ENCODE data around the gene PRDM1.
"Not testable (repeated sequence)": the region's sequence is repeated elsewhere in the genome, so short reads cannot be mapped to it uniquely, and the experiment has no call there.

Gene PRDM1

DNA sequence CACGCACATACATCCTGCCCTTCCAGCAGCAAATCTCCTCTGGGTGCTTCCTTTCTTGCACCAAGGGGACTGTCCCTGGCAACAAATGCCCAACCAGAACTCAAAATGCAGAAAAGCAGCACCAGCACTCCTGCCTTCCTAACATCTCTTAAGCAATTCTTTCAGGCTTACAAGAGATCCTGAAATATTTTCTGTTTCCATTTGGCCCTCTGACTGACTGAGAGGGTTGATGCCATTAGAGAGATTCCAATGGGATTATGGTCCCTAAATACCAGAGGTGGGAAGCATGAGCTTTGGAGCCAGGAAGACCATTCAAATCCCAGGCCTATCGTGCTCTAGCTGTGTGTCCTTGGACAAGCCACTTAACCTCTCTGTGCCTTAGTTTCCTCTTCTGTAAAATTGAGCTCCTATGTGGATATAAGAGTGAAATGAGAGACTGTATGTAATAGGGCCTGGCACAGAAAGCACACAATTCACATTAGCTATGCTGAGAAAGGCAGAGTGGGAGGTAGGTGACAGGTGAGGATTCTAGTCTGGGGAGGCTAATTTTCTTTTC is 56.8 kb downstream of the PRDM1 start:
- no peak for DNase-seq

DNA sequence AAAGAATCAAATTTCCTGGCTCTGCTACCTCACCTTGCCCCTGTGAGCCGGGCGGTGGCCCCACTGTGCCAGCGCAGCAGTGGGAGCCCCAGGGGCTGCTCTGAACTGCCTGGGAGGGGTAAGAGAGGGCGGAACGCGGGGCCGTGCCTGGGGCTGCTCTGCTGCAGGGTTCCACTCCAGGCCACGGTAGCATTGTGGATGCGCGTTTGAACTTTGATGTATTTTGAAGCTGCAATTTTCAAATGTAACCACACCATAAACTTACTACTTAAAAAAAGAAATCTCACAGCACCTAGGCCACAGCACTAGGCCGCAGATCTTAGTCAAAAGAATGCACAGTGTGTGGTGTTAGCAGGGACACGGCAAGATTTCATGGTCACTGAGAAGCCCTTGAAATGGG is 57.5 kb downstream of the PRDM1 start:
- no peak for DNase-seq

DNA sequence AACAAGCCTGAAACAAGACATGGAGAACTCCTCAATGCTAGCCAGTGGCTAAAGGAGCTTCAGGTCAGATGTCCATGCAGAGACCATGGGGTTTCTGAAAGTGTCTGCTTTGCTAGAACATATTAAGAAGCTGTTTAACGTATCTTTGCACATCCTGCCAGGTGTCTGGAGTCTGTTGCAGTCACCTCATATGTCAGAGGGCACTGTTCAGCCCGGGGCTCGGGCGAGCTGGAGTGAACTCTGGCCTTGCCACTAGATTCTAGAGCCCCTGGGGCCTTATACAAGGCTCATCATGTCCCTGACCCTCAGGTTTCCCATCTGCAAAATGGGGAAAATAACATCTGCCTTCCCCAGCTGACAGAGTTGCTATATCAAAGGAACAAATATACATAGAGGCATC is 59.0 kb downstream of the PRDM1 start:
- no peak for DNase-seq

DNA sequence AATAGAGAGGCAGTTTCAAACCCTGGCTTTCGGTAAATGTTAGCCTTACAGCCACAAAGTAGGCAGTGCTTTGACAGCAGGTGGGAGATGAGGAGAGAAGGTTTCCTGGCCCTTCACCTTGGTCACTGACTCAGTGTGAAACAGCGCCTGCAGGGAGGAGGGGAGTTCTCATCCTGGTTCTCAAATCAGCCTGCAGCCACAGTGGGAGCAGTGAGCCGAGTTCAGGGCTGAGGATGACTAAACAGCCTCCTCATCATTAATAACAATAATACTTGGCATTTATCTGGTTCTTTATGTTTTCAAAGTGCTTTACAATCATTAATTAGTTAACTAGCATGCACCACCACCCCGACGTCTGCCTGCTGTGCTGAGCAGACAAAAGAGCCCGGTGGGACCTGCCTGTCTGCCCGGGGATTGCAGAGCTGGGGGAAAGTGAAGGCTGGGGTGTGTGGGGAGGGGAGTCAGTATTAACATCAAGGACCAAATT is 59.6 kb downstream of the PRDM1 start:
- no peak for DNase-seq

DNA sequence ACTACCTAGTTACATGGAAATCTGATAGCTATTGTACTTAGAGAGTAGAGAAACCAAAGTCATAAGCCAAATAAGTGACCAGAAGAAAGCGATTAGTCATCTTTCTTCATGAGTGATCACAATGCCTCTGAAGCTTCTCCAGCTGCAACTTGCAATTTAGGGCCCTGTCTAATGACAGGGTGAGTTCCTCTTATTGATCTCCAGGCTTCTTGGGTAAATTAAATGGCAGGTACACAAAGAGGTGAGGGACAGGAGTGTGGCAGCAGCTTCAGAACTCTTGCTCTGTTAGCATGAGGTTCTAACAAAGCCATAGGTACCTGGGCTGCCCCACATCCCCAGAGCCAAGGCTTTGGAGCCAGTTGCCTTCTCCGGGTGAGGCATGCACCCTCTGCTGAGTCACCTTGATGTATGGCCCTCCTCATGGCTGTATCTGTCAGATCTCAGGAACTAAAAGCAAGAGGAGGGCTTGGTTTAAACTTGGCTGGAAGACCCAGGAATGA is 60.8 kb downstream of the PRDM1 start:
- DNase-seq, result peak; percentile 39

DNA sequence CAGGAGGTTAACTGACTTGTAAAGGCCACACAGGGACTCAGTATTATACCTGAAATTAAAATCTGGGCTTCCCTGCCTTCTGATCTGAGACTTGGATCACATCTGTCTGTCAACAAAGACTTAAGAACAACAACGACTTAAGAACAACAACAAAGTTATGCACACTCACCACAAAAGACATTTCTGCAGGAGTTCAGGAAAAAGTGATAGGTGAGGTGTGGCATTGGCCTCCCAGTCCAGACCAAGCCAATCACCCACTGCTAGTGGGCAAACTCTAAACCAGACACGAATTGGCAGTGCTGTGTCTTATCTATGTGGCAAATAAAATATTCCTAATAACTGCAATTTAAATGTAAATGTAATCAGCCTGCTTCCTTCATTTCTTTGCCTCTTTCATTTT is 61.3 kb downstream of the PRDM1 start:
- DNase-seq, result no peak

DNA sequence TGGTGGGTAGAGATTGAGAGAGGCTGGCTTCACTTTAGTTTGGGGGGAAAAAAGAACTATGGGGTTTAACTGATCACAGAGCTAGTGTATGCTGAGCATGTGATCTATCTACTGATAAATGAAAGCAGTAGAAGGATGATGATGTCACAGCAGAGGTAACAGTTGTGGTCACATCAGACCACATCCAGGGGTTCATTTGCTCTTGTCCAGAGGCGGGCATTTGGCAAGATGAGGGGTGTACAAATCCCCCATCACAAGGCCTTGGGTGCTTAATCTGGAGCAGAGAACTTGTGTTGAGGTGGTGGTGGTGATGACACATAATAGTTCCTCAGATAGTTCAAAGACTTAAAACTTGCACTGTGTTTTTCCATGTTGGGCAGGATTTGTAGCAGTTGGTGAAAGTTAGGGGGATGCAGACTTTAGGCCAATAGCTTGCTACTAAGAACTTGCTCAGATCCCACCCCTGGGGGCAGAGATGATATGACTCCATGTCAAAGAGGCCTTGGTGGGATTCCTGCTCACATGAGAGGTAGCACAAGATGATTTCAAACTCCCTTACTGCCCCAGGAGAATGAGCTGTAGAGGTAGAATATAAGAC is 63.4 kb downstream of the PRDM1 start:
- DNase-seq, result no peak

DNA sequence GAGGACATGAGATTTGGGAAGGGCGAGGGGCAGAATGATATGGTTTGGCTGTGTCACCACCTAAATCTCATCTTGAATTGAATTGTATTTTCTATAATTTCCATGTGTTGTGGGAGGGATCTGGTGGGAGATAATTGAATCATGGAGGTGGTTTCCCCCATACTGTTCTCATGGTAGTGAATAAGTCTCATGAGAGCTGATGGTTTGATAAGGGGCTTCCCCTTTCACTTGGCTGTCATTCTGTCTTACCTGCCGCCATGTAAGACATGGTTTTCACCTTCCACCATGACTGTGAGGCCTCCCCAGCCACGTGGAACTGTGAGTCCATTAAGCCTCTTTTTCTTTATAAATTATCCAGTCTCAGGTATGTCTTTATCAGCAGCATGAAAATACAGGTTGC is 66.3 kb downstream of the PRDM1 start:
- DNase-seq, result not testable (repeated sequence)

DNA sequence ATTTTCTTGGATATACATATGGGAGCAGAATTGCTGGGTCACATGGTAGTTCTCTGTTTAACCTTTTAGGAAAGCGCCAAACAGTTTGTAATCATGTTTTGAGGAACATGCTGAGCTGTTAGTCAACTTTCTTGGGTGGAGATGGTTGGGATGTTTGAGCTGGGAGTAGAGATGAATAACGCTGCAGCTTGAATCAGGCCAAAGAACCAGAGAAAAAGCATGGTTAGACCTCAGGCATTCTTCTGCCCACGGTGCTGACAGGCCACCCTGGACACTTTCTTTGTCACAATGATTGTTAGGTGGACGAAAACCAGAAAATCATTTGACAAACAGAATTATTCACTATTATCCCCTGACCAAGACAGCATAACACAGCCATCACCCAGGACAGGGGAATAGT is 66.8 kb downstream of the PRDM1 start:
- no peak for DNase-seq

DNA sequence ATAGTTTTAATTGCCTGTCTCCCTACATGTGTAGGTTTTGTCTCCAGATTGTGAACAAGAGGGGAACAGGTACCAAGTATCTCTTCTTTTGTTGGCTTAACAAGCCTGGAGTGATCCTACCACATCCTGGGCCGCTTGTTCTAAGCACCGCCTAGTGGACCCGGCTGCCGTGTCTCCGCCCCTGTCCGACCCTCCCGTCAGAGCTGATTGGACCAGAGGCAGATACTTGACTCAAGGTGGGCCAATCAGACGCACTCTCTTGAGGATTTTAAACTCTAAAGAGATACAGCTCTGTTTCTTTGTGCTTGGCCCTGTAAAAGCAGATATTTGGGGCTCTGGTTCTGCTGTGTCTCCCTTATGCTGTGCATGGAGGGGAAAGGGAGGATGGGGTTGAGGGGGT is 68.2 kb downstream of the PRDM1 start:
- no peak for DNase-seq

DNA sequence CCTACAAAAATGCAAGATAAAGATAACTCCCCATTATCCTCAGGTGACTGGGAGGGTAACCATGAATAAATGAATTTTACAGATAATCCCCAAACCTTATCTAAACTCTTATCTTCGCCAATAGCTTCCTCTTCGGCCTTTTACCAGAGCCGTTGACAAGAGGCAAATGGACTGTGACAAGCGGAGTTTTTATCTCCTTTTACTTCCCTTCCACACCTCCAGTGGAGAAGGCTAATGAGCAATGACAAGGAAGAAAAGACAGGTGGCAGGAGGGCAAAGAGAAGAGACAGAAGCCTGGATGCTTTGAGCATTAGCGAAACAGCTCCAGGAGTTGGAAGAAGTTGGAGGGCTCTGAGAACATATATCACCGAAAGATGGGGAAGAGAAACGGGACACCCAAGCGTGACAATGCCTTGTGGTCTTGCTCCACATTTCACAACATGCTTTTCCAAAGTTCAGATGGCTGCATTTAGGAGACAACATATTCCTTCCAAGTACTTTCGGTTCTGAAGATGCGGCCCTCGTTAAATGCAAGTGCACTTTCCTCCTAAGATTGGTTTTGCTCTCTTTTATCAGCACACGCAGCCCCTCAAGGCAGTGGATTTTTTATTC is 69.2 kb downstream of the PRDM1 start:
- DNase-seq, result peak; percentile 64

DNA sequence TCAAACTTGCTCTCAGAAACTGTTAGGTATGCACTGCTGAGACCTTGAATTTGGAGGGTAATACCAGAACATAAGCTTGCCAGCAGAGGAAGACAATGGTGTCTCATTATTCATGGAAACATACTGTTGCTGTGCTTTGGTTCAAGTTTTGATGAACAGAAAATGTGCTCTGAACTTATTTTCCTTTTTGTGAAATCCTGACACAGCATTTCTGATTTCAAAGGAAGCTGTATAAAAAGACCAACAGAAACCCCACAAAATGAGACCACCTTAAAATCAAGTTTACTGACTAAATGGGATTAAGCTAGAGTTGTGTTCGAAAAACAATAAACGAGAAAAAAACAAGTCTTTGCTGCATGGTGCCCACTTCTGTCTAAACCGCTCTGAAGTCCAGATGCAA is 70.3 kb downstream of the PRDM1 start:
- DNase-seq, result no peak

DNA sequence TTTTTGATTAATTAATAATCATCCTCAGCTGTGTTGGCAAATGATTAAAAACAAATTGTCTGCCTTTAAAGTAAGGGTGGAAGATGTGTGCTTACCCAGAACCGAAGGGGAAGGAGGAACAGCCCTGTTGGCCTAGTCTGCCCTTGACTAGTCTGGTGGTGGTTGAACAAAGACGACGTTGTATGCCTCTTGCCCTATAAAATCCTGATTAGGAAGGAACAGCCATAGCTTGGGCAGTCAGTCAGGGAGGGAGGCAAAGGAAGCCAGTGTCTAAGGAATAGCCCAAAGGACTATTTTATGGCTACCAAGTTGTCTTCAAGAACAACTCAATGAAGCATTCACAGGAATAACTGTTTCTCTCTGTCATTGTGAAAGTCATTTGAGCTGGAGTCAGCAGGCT is 70.7 kb downstream of the PRDM1 start:
- DNase-seq, result no peak

DNA sequence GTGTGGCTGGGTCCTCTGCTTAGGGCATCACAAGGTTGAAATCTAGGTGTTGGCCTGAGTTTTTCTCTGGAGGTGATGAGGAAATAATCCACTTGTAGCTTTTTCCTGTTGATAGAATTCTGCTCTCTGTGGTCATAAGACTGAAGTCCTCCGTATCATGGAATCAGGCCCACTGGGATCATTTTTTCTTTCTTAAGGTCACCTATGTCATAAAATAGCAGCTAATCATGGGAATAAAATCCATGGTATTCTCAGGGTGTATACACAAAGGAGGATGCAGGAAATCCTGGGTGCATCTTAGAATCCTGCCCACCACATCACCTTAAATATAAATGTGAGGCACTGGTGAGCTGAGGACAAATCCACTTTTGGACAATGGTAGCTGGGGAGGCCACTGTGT is 72.7 kb downstream of the PRDM1 start:
- no peak for DNase-seq

All from OCI-M1 (cell line).